PFSK-1 (cell line): ENCODE data around the gene SLC1A2.

Experiments used
- FOXP2 ChIP-seq: optimal IDR thresholded peaks from 2 replicates; pipeline ENCODE3; 2011; ENCODE audit warnings: borderline replicate concordance, control low read depth, inconsistent platforms; ENCODE audit not compliant: insufficient read depth; ENCODE audit errors: extremely low read length, extremely low read depth
- POLR2AphosphoS5 ChIP-seq: IDR thresholded peaks from 2 replicates; pipeline ENCODE4 v1.6.1; 2012; ENCODE audit warnings: low read depth, mild to moderate bottlenecking, control low read depth, low read length, moderate library complexity
- SIN3A ChIP-seq: IDR thresholded peaks from 2 replicates; pipeline ENCODE4 v1.6.1; 2012; ENCODE audit warnings: mild to moderate bottlenecking, low read length, moderate library complexity, borderline replicate concordance; ENCODE audit not compliant: insufficient read depth
- TAF1 ChIP-seq: IDR thresholded peaks from 2 replicates; pipeline ENCODE4 v1.6.1; 2012; ENCODE audit warnings: low read length, control low read depth, borderline replicate concordance; ENCODE audit not compliant: insufficient read depth
- TF ChIP-seq, protein P1 (sequence below), 2 experiments: IDR thresholded peaks; 2 replicates each; pipeline versions ENCODE4 v1.6.1 to v1.8.0; 2011 to 2012; ENCODE audit warnings: low read depth in 2 of 2, low read length in 2 of 2, control low read depth in 1 of 2, inconsistent platforms in 1 of 2, mild to moderate bottlenecking in 1 of 2, moderate library complexity in 1 of 2; ENCODE audit not compliant: insufficient read depth in 1 of 2

Gene SLC1A2

DNA sequence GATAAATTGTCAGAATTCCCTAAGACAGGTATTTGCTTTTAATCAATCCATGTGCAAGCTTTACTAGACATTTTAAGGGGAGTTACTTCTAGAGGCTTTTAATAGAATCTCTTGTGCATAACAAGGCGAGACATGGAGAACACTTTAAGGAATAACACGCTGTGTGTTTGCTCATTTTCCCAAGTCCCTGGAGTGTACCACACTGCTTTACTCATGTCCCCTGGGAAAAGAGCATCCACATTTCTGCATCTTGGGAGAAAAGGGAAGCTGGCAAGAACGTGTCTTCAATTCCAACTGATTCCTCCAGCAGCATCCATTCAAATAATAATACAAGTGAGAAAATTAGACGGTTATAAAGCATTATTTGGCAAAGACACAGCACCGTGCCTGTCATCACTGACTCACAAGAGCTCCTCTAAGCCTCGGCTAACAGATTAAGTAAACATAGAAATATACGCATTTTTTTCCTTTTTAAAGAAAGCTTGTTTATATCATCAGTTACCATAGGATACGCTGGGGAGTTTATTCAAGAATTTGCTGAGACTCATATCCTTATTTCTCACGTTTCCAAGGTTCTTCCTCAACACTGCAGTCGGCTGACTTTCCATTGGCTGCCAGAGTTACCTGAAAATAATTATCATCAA, 158.9 kb downstream of the SLC1A2 start:
- TF ChIP-seq SIN3A = no peak
- no peak for TF ChIP-seq POLR2AphosphoS5
- TF ChIP-seq, protein P1, sequence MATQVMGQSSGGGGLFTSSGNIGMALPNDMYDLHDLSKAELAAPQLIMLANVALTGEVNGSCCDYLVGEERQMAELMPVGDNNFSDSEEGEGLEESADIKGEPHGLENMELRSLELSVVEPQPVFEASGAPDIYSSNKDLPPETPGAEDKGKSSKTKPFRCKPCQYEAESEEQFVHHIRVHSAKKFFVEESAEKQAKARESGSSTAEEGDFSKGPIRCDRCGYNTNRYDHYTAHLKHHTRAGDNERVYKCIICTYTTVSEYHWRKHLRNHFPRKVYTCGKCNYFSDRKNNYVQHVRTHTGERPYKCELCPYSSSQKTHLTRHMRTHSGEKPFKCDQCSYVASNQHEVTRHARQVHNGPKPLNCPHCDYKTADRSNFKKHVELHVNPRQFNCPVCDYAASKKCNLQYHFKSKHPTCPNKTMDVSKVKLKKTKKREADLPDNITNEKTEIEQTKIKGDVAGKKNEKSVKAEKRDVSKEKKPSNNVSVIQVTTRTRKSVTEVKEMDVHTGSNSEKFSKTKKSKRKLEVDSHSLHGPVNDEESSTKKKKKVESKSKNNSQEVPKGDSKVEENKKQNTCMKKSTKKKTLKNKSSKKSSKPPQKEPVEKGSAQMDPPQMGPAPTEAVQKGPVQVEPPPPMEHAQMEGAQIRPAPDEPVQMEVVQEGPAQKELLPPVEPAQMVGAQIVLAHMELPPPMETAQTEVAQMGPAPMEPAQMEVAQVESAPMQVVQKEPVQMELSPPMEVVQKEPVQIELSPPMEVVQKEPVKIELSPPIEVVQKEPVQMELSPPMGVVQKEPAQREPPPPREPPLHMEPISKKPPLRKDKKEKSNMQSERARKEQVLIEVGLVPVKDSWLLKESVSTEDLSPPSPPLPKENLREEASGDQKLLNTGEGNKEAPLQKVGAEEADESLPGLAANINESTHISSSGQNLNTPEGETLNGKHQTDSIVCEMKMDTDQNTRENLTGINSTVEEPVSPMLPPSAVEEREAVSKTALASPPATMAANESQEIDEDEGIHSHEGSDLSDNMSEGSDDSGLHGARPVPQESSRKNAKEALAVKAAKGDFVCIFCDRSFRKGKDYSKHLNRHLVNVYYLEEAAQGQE (IDR thresholded peaks at IDR 0.05; ENCODE audit: insufficient read depth in 1 of 2, low read depth in 2 of 2, low read length in 2 of 2) = no peak
- no peak for TF ChIP-seq TAF1

DNA sequence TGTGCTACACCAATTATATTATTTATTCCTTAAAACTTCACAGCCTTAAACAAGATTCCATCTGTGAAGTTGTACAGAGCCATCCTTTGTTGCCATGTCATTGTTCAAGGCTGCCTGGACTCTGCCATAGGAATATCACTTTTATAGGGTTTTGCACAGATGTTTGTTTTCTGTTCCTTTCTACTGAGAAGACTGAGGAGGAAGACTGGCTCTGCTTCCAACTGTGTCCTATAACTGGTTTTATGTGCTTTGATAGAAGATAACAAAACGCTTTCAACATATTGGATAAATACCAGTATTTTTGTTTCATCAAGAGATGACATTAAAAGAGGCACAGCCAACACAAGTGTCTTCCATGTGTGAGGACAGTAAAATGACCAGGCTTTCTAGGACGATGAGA, 159.8 kb downstream of the SLC1A2 start:
- TF ChIP-seq SIN3A = no peak
- TF ChIP-seq FOXP2 = no peak
- TF ChIP-seq TAF1 = no peak
- no peak for TF ChIP-seq POLR2AphosphoS5
- TF ChIP-seq, protein P1 (IDR thresholded peaks at IDR 0.05; ENCODE audit: insufficient read depth in 1 of 2, low read depth in 2 of 2, low read length in 2 of 2) = no peak

DNA sequence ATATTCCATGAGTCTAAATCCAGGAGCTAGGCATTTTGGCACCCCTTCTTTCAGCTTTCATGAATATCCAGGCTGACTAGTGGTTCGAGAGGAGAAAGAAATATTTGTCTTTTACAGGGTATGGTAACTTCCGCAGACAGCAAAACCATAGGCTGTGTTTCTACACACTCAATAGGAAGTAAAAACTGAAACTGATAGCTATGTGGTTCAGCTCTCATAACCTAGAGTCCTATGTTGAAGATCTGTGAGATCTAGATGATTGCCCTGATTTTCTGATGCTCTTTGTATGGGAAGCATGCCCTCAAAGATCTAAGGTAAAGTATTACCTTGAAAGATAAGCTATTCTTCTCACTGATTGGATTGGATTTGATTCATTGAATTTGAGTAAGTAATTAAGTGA, 162.1 kb downstream of the SLC1A2 start:
- TF ChIP-seq, protein P1 (IDR thresholded peaks at IDR 0.05; ENCODE audit: insufficient read depth in 1 of 2, low read depth in 2 of 2, low read length in 2 of 2) = no peak
- no peak for TF ChIP-seq FOXP2
- TF ChIP-seq TAF1 = no peak
- TF ChIP-seq POLR2AphosphoS5 = no peak
- no peak for TF ChIP-seq SIN3A

DNA sequence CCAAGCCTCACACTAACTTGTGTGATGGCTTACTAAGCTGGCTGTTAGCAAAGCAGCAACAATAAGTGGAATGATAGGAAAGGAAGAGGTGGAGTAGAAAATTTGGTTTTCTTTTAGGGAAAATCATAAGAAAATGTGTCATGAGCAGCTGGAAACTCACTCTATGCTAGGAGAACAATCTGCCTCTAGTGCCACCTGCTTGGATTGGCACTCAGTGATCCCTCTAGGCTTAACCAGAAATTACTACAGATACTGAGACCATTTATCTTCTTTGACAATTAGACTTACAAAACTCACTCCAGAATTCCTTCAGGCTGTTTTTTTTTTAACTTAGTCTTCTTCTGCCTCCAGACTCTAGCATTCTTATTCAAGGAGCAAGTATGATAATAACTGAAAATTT, 163.1 kb downstream of the SLC1A2 start:
- TF ChIP-seq POLR2AphosphoS5 (no peak), SIN3A (no peak), FOXP2 (no peak), TAF1 (no peak)
- TF ChIP-seq, protein P1 (IDR thresholded peaks at IDR 0.05; ENCODE audit: insufficient read depth in 1 of 2, low read depth in 2 of 2, low read length in 2 of 2) = no peak

DNA sequence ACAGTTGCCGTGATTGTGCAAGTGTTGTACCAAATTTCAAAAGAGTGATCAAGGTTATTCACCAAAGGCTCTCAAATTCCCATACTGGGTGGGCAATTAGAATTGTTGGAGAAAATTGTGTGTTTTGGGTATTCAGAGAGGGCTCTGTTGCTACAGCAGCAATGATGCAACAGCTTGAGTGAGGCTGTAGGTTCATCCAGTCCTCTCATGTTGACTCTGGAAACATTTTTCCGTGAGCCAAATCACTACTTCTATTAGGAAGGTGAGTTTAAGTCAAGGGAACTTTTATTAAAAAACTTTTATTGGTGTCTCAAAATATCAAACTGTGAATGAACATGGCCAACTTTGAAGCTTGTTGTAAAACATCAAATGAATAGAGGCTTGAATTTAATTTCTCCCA, 163.8 kb downstream of the SLC1A2 start:
- TF ChIP-seq POLR2AphosphoS5 = no peak
- TF ChIP-seq SIN3A = no peak
